Stimulated activated CD8-positive, alpha-beta memory T cell treated with anti-CD3 and anti-CD28 coated beads, Interleukin-15, amount 100 ng/mL, for 48 hours (primary cell): ENCODE results near the gene HHLA2.
"Not testable (repeated sequence)": the region's sequence is repeated elsewhere in the genome, so short reads cannot be mapped to it uniquely, and the experiment has no call there.

ENCODE experiments used
- DNase-seq, 2 donors: peaks; one replicate each; pipeline ENCODE4 v3.0.0-alpha.2; 2020; ENCODE audit warnings: low read depth in 2 of 2

The HHLA2 gene

DNA sequence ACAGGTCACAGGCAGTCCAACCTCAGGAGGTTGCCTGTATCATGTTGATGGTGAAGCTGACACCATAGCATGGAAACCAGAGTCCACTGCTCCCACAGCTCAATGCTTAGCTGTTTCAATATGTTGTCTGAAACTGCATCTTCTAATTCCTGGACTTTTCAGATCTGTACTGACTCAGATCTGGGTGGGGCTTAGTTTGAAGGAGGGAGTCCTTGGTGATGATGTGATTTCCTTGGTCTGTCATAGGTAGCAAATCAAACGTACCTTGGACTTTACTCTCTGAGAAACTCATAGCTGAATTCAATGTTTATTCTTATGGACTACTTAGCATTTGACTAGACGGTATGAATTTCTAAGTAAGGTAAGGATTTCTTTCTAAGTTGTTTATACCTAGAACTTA lies at the start of gene HHLA2:
TSS of gene HHLA2 (plus strand) at position 310 of the 400 bp plus-strand sequence. CDS start 55,266 bp downstream, outside the sequence.
- DNase-seq, result peak; percentile 15 to 18

DNA sequence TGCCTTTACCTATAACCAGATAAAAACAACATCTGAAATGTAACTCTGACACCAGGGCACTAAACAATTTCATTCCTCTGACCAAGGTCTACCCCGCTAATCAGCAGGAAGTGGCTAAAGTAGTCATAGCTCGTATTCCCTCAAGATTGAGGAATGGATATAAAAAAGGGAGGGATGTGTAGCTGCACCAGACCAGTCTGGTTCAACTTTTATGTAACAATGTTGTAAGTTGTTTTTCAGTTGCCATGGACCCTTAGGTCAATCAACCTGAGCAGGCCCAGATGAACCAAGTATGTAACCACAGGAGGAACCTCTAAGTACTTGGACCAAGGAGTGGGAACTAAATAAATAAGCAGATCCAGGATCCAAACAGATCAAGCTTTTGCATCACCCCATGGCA lies 45.7 kb upstream of the HHLA2 start:
- no peak for DNase-seq

DNA sequence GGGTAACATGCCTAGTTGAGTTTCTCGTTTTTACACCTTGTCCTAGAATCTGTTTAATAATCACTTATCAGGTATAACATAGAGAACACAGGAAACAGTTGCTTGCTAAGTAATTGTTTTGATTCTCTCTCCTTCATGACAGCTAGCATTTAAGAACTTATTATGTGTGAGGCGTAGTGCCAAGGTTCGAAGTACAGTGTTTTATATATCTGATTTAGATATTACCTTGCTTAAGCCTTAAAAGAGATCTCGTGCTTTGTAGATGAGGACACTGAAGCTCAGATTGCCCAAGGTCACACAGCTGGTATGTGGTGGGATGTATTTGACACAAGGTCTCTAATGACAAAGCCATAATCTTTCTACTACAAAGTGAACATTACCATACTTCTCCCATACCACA lies 45.1 kb upstream of the HHLA2 start:
- DNase-seq, result no peak

DNA sequence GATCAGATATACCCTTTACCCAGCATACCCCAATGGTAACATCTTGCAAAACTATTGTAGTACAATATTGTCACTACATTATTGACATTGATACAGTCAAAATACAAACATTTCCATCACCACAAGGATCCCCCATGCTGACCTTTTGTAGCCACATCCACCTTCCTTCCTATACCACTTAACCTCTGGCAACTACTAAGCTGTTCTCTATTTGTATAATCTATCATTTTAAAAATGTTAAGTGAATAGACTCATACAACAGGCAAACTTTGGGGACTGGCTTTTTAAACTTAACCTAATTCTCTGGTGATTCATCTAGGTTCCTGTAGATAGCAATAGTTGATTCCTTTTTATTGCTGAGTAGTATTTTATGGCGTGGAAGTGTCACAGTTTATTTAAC lies 44.5 kb upstream of the HHLA2 start:
- no peak for DNase-seq

- DNase-seq, result no peak
These were observed 41.2 kb upstream of the HHLA2 start for GRCh38 chr3:108255131-108255530.

GRCh38 chr3:108264534-108265298 lies 31.6 kb upstream of the HHLA2 start:
- DNase-seq, result not testable (repeated sequence)

DNA sequence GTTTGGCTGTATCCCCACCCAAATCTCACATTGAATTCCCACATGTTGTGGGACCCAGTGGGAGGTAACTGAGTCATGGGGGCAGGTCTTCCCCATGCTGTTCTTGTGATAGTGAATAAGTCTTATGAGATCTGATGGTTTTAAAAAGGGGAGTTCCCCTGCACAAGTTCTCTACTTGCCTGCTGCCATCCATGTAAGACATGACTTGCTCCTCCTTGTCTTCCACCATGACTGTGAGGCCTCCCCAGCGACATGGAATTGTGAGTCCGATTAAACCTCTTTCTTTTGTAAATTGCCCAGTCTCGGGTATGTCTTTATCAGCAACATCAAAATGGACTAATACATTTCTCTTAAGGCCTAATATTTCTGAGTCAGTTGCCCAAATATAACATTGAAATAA lies 28.1 kb upstream of the HHLA2 start:
- DNase-seq, result not testable (repeated sequence)

DNA sequence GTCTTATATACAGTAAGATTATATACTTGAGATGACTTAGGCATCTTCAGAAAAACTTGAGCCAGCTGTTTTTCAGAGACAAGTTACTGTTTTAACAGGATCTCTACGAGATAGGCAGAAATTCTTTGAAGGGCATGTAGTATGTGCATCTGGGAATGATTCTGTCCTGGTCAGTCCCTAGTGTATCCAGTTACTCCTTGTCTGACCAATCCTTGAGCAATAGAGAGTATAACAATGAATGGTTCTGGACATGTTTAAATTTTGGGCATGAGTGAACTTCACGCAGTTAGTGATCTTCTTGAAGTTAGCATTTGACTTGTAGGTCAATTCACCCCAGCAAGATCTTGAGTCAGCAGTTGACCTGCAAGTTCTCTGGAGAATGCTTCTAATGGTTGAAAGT lies 24.7 kb upstream of the HHLA2 start:
- no peak for DNase-seq

DNA sequence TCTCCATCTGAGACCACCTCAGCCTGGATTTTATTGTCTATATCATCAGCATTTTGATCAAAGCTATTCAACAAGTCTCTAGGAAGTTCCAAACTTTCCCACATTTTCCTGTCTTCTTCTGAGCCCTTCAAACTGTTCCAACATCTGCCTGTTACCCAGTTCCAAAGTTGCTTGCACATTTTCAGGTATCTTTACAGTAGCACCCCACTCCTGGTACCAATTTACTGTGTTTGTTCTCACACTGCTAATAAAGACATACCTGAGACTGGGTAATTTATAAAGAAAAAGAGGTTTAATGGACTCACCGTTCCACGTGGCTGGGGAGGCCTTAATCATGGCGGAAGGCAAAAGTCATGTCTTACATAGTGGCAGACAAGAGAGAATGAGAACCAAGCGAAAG lies 17.3 kb upstream of the HHLA2 start:
- DNase-seq, result not testable (repeated sequence)

- no peak for DNase-seq
These were observed 15.9 kb upstream of the HHLA2 start for GRCh38 chr3:108280476-108280875.

DNA sequence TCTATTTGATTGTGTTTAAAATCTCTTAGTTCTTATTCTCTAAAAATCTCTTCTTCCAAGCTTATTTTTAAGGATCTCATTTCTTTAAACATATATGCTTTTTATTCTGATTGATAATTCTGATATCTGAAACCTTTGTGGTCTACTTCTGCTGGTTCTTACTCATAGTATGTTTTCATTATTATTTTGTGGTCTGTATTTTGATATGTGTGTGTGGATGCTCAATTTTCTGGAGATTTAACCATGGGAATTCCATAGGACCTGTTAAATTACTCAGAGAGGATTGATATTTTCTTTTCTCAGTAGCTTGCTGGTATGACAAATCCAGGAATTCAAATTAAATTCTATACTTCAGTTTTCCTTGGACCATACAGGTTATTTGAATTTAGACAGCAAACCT lies 14.7 kb upstream of the HHLA2 start:
- no peak for DNase-seq

DNA sequence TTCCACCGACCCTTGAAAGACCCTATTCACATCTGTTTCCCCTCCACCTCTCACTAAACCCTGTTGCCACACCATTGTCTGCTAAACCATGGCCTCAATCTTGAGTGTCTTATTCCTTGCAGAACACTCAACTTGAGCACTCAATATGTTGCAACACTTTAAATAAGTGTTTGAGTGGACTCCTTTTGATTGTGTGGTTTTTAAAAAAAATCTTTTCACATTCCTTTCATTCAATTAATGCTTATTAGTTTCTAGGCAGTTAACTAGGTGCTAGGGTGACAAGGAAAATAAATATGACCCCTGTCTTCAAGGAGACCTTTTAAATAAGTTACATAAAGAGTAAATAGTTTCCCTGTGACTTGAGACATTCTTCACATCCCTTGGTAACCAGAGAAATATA lies 13.3 kb upstream of the HHLA2 start:
- DNase-seq, result no peak

DNA sequence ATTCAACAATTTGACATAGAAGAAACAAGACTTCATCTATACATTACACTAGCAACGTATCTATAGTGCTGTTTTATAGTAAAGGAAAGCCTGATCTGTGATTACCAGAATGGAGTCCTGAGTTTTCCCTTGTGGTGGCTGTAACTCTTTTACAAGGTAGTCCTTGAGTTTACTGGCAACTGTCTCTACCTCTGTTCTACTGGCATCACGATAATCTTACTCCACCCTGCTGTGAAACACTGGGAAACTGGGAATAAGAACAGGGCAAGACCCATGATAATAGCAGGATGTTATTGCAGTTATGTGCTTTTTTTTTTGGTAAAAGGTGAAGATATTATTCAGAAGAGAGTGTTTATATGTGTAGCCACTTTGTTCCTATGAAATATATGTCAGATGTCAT lies 12.4 kb upstream of the HHLA2 start:
- no peak for DNase-seq

GRCh38 chr3:108285176-108285575 lies 11.2 kb upstream of the HHLA2 start:
- DNase-seq, result no peak

- DNase-seq, result no peak
These were observed 9.2 kb upstream of the HHLA2 start for GRCh38 chr3:108287146-108287545.

DNA sequence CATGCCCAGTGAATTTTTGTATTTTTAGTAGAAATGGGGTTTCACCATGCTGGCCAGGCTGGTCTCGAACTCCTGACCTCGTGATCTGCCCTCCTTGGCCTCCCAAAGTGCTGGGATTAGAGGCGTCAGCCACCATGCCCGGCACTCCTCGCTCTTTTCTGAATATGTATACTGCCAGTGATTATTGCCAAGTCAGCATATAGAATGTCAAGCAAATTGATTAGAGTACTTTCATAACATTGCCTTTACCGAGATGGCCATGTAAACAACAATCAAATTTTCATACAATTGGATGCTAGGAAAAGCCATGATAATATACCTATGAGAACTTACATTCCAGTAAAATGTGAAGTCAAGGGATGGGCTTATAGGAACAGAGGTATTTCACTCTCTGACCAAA lies 8.2 kb upstream of the HHLA2 start:
- not testable (repeated sequence) for DNase-seq

GRCh38 chr3:108289159-108289558 lies 7.2 kb upstream of the HHLA2 start:
- no peak for DNase-seq

DNA sequence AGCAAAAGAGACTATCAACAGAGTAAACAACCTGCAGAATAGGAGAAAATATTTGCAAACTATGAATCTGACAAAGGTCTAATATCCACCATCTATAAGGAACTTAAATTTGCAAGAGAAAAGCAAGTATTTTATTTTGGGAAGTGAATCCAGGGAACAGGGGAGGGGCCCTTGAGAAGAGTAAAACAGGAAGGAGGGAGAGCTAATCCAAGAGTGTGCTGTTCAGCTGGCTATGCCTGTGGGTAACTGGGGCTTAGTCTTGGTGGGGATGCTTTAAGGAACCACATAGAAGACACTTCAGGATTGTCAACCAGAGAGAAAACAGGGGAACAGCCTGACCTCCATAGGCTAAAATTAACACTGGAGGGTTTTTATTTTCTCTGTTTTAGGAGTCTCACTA lies 3.9 kb upstream of the HHLA2 start:
- DNase-seq, result no peak

DNA sequence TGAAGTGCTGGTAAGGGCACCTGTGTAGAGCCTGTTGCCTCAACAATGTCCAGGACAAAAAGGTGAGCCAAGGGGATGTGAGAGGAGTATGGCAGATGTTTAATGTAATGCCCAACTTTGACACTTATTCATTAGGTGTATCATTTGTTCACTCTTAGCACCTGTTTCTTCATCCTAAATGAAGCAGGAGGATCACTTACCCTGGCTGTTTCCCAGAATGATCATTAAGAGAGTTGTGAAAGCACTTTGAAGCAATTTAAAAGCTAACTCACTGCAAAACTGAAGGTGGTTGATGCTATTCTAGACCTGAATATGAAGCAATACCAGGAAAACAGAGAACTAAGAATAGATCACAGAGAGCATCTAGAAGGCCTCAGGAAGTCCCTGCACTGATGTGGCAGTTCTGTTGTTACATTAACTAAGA lies 3.4 kb upstream of the HHLA2 start:
- no peak for DNase-seq

DNA sequence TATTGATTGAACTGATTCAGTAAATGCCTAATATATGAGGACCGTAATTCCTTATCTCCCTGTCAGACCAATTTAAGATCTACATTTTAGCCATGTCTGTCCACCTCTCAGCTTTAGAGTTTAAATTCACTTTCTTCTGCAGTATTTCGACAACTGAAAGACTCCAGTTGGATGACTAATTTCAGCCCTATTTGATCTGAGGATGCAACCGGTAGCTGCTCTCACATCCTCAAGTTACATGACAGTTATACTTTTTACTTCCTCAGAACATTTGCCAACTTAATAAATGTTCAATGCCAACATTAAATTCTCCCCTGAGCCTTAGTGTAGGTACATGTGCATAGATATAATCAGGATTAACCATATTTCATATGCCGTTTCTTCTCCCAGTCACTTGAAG lies 2.5 kb upstream of the HHLA2 start:
- no peak for DNase-seq

- no peak for DNase-seq
These were observed 750 bp upstream of the HHLA2 start for GRCh38 chr3:108295421-108296175.

GRCh38 chr3:108297647-108298046 lies 1.3 kb downstream of the HHLA2 start:
- DNase-seq, result no peak

DNA sequence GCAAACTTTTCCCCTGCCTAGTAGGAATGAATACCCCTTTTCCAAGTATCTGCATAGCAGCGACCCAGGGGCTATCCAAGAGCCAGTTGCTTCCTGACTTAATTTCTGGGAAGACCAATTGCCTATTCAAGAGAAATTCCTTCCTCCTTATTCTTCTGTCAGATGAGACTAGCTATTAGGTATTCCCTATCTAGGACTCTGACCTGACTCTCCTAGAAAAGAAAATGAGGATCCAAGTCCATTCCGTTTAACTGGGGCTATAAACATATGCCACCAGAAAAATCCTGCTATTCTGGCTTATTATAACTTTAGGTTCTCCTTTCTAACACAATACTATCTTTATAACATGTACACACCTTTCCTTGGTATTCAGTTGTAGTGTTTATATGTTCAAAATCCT lies 1.7 kb downstream of the HHLA2 start:
- DNase-seq, result no peak
